RCC 7860 (cell line): Measurements from ENCODE around the gene KCNE3.

Source experiments
- DNase-seq: peaks from one replicate; pipeline ENCODE4 v3.0.0-alpha.2; 2015; ENCODE audit warnings: low spot score
- FAIRE-seq: peaks from 2 replicates; lab custom pipeline; 2012; peaks lifted over from hg19 to GRCh38; lab: Jason Lieb, UNC

KCNE3 gene

GRCh38 chr11:74471668-74472429, 4.5 kb upstream of the KCNE3 start:
- DNase-seq, result no peak
- FAIRE-seq, result no peak

- no peak for DNase-seq
- FAIRE-seq, result no peak
Observed at GRCh38 chr11:74471037-74471436, 3.7 kb upstream of the KCNE3 start.

GRCh38 chr11:74470526-74470925, 3.2 kb upstream of the KCNE3 start:
- DNase-seq (no peak), FAIRE-seq (no peak)

GRCh38 chr11:74468936-74469335, 1.6 kb upstream of the KCNE3 start:
- DNase-seq (no peak), FAIRE-seq (no peak)

GRCh38 chr11:74468521-74468920, 1.2 kb upstream of the KCNE3 start:
- DNase-seq (no peak), FAIRE-seq (no peak)

- FAIRE-seq (no peak), DNase-seq (no peak)
Observed at GRCh38 chr11:74468058-74468457, 709 bp upstream of the KCNE3 start.

- no peak for FAIRE-seq
- DNase-seq, result no peak
Observed at GRCh38 chr11:74465291-74465708, 2.0 kb downstream of the KCNE3 start.

- DNase-seq, result no peak
- FAIRE-seq, result no peak
Observed at GRCh38 chr11:74464746-74465145, 2.6 kb downstream of the KCNE3 start.

- FAIRE-seq, result no peak
- DNase-seq, result no peak
Observed at GRCh38 chr11:74463216-74463615, 4.1 kb downstream of the KCNE3 start.

- no peak for DNase-seq
- no peak for FAIRE-seq
Observed at GRCh38 chr11:74462631-74463030, 4.7 kb downstream of the KCNE3 start.

GRCh38 chr11:74462009-74462408, 5.3 kb downstream of the KCNE3 start:
- no peak for DNase-seq

GRCh38 chr11:74460481-74461154, 6.7 kb downstream of the KCNE3 start:
- DNase-seq, result no peak
- FAIRE-seq, result no peak

More at GRCh38 chr11:74462009-74462408, 5.3 kb downstream of the KCNE3 start:
- FAIRE-seq, result no peak

GRCh38 chr11:74460065-74460464, 7.3 kb downstream of the KCNE3 start:
- FAIRE-seq (no peak), DNase-seq (no peak)

- DNase-seq (no peak), FAIRE-seq (no peak)
Observed at GRCh38 chr11:74459584-74459983, 7.8 kb downstream of the KCNE3 start.

- DNase-seq (no peak), FAIRE-seq (no peak)
Observed at GRCh38 chr11:74457356-74457755, 10.0 kb downstream of the KCNE3 start.

- FAIRE-seq (no peak), DNase-seq (peak; percentile 10)
Observed at GRCh38 chr11:74453373-74453975, 13.9 kb downstream of the KCNE3 start.

- FAIRE-seq (no peak), DNase-seq (no peak)
Observed at GRCh38 chr11:74452366-74452765, 15.0 kb downstream of the KCNE3 start.

- DNase-seq, result no peak
- no peak for FAIRE-seq
Observed at GRCh38 chr11:74450318-74450717, 17.0 kb downstream of the KCNE3 start.

- peak; percentile 8 for FAIRE-seq
- DNase-seq, result peak; percentile 54
Observed at GRCh38 chr11:74449369-74449931, 17.9 kb downstream of the KCNE3 start.

- FAIRE-seq, result no peak
- DNase-seq, result no peak
Observed at GRCh38 chr11:74447720-74448119, 19.6 kb downstream of the KCNE3 start.

- DNase-seq (no peak), FAIRE-seq (no peak)
Observed at GRCh38 chr11:74446532-74446938, 20.8 kb downstream of the KCNE3 start.
